GM18505 (cell line): ENCODE measurements around the gene MCHR2.

Source experiments
- ATAC-seq: cut with Tn5 transposase; IDR thresholded peaks from one replicate; pipeline ENCODE4 v1.9.1; 2021; ENCODE audit not compliant: unreplicated experiment
- POLR2A ChIP-seq: IDR thresholded peaks from 4 replicates; pipeline ENCODE4 v1.6.1; 2011; ENCODE audit warnings: borderline replicate concordance; ENCODE audit not compliant: insufficient read depth, insufficient read length; ENCODE audit errors: extremely low read depth

MCHR2 gene

DNA sequence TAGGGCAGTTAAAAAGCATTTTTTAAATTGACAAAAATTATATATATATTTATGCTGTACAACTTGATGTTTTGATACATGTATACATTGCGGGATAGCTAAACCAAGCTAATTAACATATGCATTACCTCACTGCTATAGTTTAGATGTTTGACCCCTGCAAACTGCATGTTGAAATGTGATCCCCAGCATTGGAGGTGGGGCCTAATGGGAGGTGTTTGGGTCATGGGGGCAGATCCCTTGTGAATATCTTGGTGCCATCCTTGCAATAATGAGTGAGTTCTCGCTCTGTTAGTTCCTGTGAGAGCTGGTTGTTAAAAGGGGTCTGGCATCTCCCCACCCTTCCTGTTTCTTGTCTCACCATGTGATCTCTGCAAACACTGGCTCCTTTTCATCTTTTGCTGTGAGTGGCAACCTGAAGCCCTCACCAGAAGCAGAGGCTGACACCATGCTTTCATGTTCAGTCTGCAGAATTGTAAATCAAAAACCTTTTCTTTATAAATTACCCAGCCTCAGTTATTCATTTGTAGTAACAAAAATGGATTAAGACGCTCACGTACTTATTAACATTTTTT lies 111.8 kb downstream of the MCHR2 start:
- no peak for TF ChIP-seq POLR2A
- ATAC-seq, result no peak

DNA sequence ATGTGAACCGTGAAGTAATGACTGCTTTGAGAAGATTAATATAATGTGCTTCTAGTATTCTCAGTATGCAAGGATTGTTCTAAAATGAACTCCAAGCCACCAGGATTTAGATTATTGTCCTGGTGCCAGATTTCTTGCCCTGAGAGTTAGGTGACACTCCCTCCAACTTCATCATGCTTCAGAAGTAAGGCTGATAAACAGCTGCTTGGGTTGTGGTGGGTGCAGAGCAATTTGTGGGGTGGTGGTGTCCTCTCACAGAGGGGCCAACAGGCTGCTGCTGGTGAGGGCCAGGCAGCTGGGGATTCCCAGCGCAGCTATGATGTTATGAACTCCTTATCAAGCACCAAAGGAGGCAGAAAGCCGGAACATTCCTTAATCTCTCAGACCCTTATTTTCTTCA lies 114.6 kb downstream of the MCHR2 start:
- TF ChIP-seq POLR2A, result no peak
- ATAC-seq, result no peak

DNA sequence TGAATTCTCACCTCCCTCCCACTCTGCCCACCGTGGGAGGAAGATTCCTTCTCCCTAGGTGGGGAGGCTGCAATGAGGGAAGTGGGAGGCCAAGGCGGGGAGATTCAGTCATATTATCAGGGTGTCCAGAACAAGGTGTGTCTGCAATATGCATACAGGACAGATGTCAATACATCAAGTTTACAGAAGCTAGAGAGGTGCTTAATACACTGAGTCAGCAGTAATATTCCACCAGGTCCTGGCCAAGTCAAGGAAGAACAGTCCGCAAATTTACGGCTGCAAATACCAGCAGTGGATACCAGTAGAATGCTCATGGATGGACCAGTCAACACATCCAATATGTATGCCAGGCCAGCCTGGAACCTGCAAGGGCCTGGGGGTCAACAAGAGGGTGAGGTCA lies 119.0 kb downstream of the MCHR2 start:
- no peak for ATAC-seq
- no peak for TF ChIP-seq POLR2A

DNA sequence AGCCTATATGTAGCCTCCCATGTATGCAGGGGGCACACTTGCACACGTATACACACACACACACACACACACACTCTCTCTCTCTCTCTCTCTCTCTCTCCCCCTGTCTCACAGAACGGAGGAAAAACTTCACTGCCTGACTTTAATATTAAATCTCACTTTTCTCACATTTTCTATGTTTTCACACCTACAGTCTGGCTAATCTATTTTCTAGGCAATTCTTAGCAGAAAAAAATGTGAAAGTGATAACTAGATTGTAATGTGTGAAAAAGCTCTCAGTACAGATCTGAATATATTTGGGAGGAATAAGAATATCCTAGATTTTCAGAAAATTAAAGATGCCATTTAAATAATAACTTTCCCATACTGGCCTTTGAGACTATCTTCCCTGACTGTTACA lies 120.9 kb downstream of the MCHR2 start:
- TF ChIP-seq POLR2A, result no peak
- no peak for ATAC-seq

DNA sequence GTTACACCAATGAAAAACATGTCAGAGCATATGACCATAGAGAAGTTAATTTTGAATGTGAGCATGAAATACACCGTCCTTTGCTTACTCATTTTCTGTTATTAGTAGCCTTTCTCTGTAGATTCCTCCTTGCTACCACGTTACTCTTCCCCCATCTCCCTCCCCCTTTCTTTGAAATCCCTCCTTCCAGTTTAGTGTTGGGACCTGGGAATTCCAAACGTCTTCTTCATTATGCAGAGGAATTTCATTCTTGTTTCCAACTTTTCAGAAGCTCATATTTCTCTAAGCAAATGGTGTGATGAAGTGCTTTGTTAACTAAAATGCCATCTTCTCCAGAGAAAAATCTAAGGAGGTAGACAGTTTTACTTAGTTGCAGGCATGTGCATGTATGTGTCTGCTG lies 122.4 kb downstream of the MCHR2 start:
- no peak for ATAC-seq
- no peak for TF ChIP-seq POLR2A
